Stimulated activated CD8-positive, alpha-beta memory T cell treated with anti-CD3 and anti-CD28 coated beads, Interleukin-15, amount 100 ng/mL, for 1 hour (primary cell): Measurements from ENCODE around the gene CDH23.

Experiments
- DNase-seq: peaks from one replicate; pipeline ENCODE4 v3.0.0-alpha.2; 2020; ENCODE audit warnings: low read depth

The CDH23 gene

DNA sequence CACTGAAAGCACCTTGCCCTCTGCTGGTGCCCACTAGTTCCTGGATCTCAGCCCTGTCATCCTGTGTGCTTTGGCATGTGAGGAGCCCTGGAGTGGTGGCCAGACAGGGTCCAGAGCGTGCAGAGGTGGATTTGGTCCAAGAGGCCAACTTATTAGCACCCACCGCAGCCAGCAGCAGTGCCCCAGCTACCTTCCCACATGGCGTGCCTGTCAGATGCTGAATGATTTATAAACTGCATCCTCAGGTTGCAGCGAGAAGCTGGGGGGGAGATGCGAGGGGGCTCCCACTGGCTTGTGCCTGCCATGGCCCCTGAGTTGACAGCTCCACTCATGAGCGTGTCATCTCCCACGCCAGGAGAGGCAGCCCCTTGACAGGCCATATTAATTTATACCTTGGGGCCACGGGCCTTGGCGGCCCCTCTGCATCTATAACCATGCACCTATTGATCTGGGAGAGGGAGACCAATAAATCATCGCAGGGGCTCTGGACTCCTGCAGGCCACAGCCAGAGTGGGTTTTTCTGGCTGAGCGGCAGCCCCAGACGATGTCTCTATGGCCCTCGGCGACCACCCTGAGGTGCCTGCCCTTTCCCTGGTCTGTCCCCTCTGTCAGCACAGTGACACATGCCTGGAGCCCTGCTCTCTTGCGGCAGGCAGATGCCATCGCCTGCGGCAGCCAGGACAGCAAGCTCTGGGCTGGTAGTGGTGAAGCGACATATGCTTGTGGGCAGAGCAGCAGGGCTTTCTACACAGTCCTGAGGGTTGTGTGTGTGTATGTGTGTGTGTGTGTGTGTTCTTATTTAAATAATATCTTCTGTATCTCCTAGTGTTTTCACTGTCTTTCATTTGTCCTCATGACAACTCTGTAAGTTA, 120.8 kb downstream of the CDH23 start:
- DNase-seq, result no peak

DNA sequence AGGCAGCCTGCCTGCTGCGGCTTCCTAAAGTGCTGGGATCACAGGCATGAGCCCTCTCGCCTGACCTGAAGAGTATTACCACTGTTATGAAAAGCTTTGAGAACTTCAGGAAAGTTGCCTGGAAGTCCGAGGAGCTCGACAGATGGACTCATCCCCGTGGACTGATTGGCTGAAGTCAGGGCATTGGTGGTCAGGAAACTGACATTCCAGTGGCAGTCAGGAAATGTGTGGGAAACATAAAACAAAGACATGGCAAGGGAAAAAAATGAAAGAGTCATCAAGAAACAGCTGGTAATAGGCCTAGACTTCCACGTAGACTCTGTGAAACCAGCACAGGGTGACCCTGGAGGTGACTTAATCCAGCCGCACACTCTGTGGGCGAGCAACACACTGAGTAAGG, 123.3 kb downstream of the CDH23 start:
- DNase-seq, result no peak

DNA sequence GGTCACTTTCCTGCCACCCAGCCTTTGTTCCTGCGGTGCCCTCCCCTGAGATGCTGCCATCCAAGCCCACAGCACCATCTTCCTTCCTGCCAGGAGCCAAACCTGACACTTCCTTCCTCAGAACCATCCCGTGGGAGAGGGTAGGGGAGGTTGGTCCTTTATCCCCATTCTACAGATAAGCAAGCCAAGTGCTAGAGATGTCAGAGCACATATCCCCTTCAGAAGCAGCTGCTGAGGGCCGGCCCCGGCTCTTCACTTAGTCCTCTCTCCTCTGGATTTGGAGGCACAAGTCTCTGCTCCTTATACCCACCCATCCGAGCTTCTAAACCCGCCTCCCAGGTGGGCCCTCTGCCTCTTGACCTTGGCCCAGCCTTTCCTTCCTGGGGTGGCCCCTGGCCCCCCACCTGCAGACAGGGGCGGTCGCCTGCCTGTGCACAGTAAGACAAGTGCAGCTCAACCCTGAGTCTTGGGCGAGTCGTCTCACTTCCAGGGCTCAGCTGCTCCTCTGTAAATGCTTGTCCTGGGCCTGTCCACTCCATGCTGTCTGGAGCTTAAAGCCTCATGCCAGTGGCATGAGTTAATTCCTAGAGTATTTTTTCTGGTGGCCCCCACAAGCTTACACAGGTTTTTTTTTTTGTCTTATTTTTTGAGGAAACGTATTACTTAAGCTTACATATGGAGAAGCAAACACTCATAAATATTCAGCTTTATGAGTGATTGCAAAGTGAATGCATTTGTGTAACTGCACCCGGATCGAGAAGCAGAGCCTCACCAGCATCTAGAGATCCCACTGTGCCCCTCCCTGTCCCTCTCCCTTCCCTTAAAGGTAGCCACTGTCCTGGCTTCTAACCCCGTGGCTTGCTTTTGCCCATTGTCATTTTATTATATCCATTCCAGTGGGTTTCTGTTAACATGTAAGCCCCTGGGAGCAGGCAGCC, 125.1 kb downstream of the CDH23 start:
- no peak for DNase-seq

DNA sequence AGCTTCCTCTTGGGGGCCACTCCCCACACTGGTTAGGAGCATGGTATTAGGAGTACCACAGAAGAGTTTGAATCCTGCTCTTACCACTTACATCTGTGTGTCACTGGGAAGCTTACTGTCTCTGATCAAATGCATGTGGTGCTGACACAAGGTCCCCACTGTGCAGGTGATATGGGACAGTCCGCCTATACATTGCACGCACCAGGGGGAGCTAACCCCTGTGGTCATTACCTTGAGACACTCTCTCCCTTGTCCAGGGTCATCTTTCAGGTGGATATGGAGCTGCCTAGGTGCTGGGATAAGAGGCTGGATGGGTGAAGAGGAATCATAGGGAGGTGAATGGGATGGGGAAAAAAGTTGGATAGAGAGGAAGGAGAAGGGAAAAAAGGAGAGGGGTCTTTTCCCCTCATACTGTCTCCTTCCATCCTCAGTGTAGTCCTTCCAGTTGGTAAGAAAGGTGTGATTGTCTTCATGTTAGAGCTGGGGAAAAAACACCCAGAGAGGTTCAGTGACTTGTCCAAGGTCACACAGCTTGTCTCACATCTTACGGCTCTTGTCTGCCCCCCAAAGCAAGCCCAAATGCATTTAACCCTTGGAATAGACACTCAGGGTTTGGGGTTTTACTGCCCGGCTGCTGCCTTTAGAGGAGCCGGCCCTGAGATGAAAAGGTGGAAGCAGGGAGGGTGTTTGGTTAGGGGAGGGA, 125.9 kb downstream of the CDH23 start:
- DNase-seq, result no peak

DNA sequence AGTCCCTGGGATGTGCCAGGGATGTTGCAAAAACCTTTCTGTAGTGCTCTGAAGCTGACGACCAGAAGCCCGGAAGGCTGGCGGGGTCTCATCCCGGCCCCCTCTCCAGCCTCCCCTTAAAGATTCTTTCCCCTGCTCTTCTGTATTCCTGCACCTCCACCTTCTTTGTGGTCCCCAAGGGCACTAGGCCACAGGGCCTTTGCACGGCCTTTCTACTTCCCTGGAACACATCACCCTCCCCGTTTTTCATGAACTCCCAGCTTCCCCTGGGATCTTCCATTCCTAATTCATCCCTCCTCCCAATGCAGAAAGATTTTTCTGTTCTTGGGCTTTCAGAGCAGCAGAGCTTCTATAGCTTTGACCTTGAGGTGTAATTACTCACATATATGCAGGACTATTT, 127.0 kb downstream of the CDH23 start:
- DNase-seq, result no peak

DNA sequence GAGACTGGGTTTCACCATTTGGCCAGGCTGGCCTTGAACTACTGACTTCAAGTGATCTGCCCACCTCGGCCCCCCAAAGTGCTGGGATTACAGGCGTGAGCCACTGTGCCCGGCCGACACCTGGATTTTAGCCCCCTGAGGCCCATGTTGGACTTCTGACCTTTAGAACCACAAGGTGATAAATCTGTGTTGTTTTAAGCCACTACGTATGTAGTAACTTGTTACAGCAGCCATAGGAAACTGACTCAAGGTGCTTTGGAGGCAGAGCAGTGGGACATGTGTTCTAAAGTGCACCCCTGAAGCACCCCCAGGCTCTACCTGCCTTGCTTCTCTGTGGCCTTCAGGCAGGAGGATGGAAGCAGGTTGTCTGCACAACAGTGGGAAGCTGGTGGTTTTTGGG, 128.4 kb downstream of the CDH23 start:
- no peak for DNase-seq

DNA sequence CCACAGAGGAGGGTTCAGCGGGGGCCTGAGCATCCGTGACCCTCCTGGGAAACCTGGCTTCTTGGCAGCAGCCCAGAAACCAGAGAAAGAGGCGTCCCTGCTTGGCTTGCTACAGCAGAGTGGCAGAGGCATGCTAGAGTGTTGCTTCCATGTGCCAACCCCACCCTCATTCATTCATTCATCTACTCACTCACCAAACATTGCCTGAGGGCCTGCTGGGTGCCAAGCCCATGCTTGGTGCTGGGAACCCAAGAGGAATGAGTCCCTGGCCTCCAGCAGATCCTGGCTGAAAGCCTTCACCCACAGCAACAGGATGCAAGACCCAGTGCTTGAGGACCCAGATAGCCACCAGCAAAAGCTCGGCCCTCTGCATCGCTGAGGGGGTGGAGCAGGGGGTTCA, 129.0 kb downstream of the CDH23 start:
- DNase-seq, result no peak

DNA sequence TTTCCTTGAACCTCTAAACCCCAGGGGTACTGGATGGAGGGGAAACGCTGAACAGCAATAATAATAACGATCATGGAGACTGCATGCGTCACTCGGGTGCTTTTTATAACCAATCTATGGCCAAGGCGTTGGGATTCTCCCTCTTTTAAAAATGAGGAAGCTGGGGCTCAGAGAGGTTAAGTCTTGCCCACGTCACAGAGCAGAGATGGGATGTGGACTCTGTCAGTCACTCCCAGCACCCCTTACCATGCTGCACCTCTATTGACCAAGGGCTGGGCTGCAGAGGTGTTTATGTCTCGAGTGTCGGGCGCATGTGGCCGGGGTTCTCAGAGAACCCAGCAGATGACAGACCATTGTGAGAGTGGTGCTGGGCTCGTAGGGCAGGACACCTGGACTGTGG, 129.9 kb downstream of the CDH23 start:
- DNase-seq, result no peak

DNA sequence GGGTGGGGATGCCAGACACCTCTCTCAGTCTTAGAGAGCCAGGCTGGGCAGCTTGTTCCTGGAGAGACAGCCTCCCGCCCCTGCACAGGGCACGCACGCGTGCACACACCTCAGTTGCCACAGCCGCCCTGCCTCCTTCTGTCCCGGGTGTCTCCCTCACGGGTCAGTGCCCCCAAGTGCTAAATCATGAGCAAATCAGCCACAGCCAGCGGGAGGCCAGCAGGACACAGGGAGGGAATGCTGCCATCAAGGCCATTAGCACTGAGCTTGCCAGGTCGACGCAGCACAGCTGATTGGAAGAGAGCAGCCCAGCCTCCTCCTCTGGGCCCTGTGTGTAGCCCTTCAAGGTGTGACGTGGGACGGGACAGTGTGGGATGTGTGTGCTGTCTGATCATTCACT, 130.4 kb downstream of the CDH23 start:
- no peak for DNase-seq

DNA sequence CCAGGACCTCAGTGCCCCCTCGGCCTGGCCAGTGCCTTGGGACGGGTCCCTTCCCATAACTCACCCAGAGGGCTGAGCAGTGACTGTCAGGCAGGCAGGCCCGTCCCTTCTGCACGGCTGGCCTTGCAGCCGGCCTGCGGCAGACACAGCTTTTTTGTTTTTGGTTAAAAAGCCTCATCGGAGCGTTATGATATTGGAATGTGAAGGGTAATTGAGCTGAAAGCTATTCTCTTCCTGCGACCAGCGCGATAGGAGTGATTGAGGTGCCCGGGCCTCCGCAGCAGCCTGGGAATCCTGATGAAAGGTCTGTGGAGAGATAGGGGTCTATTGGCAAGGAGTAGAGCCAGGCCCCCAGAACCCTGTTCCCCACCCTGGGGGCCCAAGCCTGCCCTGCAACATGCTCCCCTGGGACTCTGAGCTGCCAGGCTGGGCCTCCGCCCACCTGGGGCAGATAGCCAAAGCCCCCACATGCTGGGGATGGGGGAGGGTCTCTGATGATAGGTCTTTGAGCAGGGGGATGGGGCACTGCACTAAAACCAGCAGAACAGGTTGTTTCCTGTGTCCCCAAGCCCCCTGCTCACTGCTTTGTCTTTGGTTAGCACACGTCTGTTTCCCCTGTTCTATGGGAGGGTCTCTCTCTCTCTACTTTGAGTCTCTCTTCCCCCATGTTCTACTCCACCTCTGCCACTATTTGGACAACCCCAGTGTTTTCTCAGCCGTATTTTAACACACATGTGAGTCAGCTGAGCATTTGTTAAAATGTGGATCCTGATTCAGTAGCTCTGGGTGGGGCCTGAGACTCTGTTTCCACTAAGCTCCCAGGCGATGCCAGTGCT, 131.9 kb downstream of the CDH23 start:
- DNase-seq, result no peak

DNA sequence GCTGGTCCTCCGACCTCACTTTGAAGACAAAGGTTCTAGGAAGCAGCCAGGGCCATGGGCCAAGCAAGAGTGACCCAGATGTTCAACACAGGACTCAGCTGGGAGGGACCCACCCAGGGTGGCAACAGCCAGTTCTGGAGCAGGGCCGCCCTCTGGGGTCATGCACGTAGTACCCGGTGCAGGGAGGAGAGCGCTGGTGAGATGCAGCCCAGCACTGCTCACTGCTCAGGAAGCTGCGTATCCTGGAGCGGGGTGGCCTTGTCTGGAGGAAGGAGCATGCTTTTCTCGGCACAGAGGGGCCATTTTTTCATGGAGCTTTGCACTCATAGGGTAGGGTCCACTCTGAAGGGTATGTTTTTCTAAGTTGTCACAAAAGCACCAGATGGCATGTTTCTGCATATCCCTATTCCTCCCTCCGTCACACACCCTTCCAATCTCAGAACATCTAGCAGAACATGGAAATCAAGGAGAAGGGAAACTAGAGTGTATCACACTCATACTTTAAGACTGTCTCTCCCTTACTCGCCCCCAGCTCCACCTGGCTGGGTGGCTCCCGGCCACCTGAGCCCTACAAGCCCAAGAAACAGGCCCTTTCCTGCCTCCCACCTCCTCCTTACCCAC, 132.6 kb downstream of the CDH23 start:
- no peak for DNase-seq

DNA sequence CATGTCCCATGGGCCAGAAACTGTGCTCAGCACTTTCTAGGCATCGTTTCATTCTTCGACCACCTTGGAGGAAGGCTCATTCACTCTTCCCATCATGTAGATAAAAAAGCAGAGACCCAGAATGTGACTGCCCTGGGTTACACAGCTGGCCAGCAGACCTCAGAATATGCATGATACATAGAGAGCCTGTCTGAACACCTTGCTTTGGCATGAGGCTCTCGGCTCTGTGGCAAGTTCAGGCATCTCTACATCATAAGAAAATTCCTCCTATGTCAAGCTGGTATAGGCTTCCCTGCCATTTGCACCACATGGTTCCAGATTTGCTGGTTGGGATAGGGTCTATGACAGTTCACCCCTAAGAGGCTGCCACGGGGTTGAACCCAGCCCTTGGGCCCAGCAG, 134.1 kb downstream of the CDH23 start:
- no peak for DNase-seq

DNA sequence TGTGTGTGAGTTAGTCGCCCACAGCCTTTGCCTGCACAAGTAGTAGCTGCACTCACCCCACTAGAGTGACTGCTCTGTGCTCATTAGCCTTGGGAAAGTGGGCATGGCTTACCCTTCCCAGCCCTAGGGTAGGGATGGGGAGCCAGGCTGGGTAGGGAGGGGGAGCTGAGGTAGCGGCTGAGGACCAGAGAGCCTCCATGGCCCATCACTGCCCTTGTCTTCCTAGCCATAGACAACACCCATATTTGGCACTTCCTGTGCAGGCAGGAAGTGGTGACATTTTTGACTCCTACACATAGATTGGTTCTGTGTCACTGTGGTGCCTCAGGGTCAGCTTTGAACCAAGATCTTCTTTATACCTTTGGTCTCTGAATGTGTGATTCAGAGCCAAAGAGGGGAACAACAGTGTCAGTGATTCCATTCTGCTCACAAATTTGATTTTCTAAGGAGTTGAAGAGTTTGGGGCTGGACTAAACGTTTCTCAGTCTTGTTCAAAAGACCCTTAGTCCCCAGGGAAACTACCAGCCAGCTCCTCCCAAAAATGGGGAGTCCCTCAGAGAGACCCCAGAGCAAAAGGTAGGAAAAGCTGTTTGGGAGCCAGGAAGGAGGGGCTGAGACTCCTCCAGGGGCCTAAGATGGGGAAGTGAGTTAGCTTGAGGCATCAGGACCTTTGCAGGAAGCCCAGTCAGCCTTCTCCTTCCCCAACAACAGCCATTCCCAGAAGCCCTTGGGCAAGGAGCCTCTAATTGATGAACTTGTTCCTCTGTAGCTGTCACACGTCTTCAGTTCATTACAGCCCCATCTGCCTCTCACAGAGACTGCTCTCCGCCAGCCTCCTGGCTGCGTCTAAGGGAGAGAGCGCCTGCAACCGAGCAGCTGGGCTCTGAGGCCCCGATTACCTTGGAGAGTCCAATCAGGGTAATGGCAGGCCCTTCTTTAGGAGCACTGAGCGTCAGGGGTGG, 135.0 kb downstream of the CDH23 start:
- no peak for DNase-seq

DNA sequence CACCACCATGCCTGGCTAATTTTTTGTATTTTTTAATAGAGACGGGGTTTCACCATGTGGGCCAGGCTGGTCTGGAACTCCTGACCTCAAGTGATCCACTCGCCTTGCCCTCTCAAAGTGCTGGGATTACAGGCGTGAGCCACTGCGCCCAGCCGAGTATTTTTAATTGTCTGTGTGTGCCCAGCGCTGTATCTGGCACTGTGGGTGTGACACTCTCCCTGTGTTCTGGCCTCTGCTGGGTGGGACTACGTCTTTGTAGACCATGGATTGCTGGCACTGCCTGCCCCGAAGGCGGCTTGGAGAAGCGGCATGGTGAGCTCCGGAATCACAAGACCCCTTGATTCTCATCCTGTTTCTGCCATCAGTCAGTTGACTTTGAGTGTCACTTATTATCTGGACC, 136.2 kb downstream of the CDH23 start:
- no peak for DNase-seq

DNA sequence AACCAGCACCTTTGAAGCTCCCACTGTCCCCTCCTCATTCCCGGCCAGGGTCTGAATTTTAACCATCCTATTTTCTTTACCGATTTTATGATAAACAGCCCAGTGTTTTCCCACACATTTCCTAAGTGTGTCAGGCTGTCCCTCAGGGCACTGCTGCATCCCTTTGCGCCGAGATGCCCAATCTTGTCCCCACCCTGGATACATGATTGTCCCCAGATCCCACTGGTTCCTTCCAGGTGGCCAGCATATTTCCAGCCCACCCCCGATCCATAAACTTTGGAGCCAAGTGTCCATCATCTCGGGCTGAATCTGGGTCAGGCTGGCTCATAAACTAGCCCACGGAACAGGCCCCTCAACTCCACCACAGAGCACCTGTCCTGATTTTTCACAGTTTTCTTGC, 137.2 kb downstream of the CDH23 start:
- no peak for DNase-seq

DNA sequence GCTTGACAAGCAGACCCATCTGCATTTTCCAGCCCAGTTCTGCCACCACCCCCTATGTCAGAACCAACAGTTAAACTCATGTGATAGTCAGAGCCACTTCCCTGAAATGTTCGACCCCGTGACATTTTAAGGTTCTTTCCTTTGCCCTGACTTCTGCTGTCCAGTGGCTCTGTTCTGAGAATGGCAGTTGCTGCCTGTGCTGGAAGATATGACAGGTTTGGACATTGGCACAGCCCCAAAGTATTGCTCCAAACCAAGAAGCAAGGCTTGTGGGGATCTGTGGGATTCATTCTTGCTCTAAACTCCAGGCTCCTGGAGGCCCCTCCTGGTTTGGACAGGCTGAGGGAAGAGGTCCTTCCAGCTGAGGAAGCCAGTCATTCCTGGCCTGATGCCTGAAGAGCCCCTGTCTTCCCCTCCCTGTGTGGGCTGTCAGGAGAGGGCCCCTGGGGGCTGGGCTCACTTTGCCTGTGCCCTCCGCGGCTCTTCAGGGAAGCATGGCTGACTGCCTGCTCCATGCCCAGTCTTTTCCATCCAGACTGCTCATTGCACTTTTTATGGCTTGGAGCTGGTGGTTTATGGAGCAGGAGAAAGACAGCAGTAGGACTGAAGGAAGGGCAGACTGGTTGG, 138.0 kb downstream of the CDH23 start:
- DNase-seq, result no peak

DNA sequence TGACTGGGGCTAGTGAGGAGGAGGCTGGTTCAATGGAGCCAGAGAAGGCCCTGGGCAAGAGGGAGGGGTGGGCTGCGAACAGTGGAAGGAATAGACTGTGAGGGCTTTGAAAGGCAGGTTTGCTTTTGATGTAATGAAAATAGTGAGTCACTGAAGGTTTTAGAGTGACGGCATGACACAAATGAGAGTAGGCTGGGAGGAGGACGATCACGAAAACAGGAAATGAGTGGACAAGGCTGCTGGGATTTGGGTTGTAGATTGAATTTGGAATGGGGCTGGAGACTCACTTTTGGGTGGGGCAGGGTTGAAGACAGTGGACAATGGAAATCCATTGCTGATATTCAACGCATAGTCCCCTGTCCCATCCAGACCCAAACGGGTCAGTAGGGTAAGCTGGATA, 139.6 kb downstream of the CDH23 start:
- DNase-seq, result no peak

DNA sequence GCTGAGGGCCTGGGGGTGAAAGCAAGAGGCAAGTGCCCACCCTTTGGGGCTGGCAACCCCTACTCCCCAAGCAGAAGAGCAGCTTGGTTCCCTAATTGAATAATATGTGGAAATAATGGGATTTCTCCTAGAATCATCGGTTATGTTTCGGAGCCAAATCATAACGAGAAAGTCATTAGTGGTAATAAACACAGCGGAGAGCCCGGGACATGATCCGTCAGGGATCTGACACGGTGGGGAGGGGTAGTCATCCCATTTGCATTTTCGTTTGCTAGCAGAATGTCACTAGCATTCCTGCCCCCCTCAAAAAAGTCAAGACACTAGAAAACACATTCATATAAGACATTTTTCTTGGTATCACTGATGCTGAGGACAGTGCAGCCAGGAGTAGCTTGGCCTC, 140.4 kb downstream of the CDH23 start:
- no peak for DNase-seq

DNA sequence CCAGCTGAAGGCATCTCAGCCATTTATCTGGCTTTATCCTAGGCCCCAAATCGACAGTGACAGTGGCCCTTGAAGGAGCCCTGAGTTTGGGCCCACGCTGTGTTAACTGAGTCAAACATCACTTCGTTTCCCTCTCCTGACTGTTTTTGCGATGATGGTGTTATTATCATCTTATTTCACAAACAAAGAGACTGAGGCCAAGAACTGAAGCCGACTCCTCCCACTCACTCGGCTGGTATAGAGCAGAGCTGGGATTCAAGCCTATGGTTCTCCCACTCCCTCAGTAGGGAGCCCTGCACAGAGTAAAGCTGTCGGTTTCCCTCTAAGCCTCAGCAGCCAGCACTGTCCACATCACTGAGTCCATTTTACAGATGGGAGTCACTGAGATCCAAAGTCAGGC, 141.0 kb downstream of the CDH23 start:
- no peak for DNase-seq
